HEK293 (cell line): ENCODE data around the gene NSG1.

Source experiments
- CTCF ChIA-PET: fragments of 350-600 bp; formaldehyde crosslinking; extraction: SDS; loops from one replicate; lab custom pipeline; 2021; ENCODE audit warnings: antibody characterized with exemption; lab: Yijun Ruan, JAX
- POLR2A ChIA-PET: fragments of 300-600 bp; formaldehyde crosslinking; extraction: SDS; loops from one replicate; lab custom pipeline; 2020; ENCODE audit warnings: antibody characterized with exemption, inconsistent platforms; lab: Yijun Ruan, JAX
- H3K27ac ChIP-seq: fragments of 200-500 bp; sonication (Bioruptor generic); 2 replicates; pipeline ENCODE4 v1.5.1; 2014; ENCODE audit warnings: low read depth, low read length, control low read depth, inconsistent platforms; ENCODE audit errors: extremely low read depth
- H3K36me3 ChIP-seq, 2 experiments: fragments of 200-500 bp in 1 of 2; sonication (Bioruptor generic) in 1 of 2; 1 replicate in 1 of 2; 2 replicates in 1 of 2; pipeline ENCODE4 v1.5.1; 2014 to 2017; ENCODE audit warnings: inconsistent platforms in 2 of 2, low read length in 2 of 2; ENCODE audit not compliant: control insufficient read depth in 2 of 2, insufficient read depth in 1 of 2
- H3K4me1 ChIP-seq: fragments of 200-500 bp; sonication (Bioruptor generic); 2 replicates; pipeline ENCODE4 v1.5.1; 2014; ENCODE audit warnings: mild to moderate bottlenecking, low read length, inconsistent platforms; ENCODE audit not compliant: control insufficient read depth, insufficient read depth
- H3K4me3 ChIP-seq: 2 replicates; pipeline ENCODE4 v1.5.1; 2011; ENCODE audit warnings: low read depth, mild to moderate bottlenecking, control low read depth, low read length, moderate library complexity
- H3K9me3 ChIP-seq: fragments of 200-500 bp; sonication (Bioruptor generic); 2 replicates; pipeline ENCODE4 v1.5.1; 2014; ENCODE audit warnings: low read depth, low read length, inconsistent platforms; ENCODE audit not compliant: control insufficient read depth, insufficient read depth
- KLF1 ChIP-seq: fragments of 450-650 bp; formaldehyde crosslinking; IDR thresholded peaks from 2 replicates; pipeline ENCODE4 v1.5.1; 2016; ENCODE audit warnings: missing biosample characterization, missing genetic modification characterization
- KLF10 ChIP-seq: fragments of 450-650 bp; IDR thresholded peaks from 2 replicates; pipeline ENCODE4 v1.5.1; 2018; ENCODE audit warnings: missing biosample characterization, mild to moderate bottlenecking, missing genetic modification characterization
- RBAK ChIP-seq: fragments of 450-650 bp; formaldehyde crosslinking; IDR thresholded peaks from 2 replicates; pipeline ENCODE4 v1.5.1; 2016; ENCODE audit warnings: missing biosample characterization, missing genetic modification characterization
- SCRT1 ChIP-seq: fragments of 450-650 bp; formaldehyde crosslinking; IDR thresholded peaks from 2 replicates; pipeline ENCODE4 v1.5.1; 2016; ENCODE audit warnings: missing biosample characterization, missing genetic modification characterization, borderline replicate concordance
- SCRT2 ChIP-seq: fragments of 450-650 bp; formaldehyde crosslinking; IDR thresholded peaks from 2 replicates; pipeline ENCODE4 v1.5.1; 2016; ENCODE audit warnings: missing biosample characterization, missing genetic modification characterization
- YY1 ChIP-seq: fragments of 450-650 bp; formaldehyde crosslinking; IDR thresholded peaks from 2 replicates; pipeline ENCODE4 v1.5.1; 2018; ENCODE audit warnings: missing biosample characterization, missing genetic modification characterization
- ZBTB20 ChIP-seq: fragments of 450-650 bp; formaldehyde crosslinking; IDR thresholded peaks from 2 replicates; pipeline ENCODE4 v1.5.1; 2016; ENCODE audit warnings: missing biosample characterization, missing genetic modification characterization
- ZBTB48 ChIP-seq: fragments of 450-650 bp; formaldehyde crosslinking; IDR thresholded peaks from 2 replicates; pipeline ENCODE4 v1.5.1; 2016; ENCODE audit warnings: missing biosample characterization, missing genetic modification characterization
- ZEB2 ChIP-seq: fragments of 450-650 bp; formaldehyde crosslinking; IDR thresholded peaks from 2 replicates; pipeline ENCODE4 v1.5.1; 2016; ENCODE audit warnings: missing biosample characterization, missing genetic modification characterization
- ZNF2 ChIP-seq: fragments of 450-650 bp; formaldehyde crosslinking; IDR thresholded peaks from 2 replicates; pipeline ENCODE4 v1.5.1; 2016; ENCODE audit warnings: missing biosample characterization, missing genetic modification characterization
- ZNF239 ChIP-seq: fragments of 450-650 bp; formaldehyde crosslinking; IDR thresholded peaks from 2 replicates; pipeline ENCODE4 v1.5.1; 2016; ENCODE audit warnings: missing biosample characterization, missing genetic modification characterization
- ZNF266 ChIP-seq: fragments of 450-650 bp; formaldehyde crosslinking; IDR thresholded peaks from 2 replicates; pipeline ENCODE4 v1.5.1; 2016; ENCODE audit warnings: missing biosample characterization, missing genetic modification characterization, low read depth
- ZNF501 ChIP-seq: fragments of 450-650 bp; formaldehyde crosslinking; IDR thresholded peaks from 2 replicates; pipeline ENCODE4 v1.5.1; 2016; ENCODE audit warnings: missing biosample characterization, missing genetic modification characterization
- ZNF560 ChIP-seq: fragments of 450-650 bp; formaldehyde crosslinking; IDR thresholded peaks from 2 replicates; pipeline ENCODE4 v1.5.1; 2017; ENCODE audit warnings: missing biosample characterization, missing genetic modification characterization, borderline replicate concordance
- ZNF600 ChIP-seq: fragments of 450-650 bp; formaldehyde crosslinking; IDR thresholded peaks from 2 replicates; pipeline ENCODE4 v1.5.1; 2016; ENCODE audit warnings: missing biosample characterization, missing genetic modification characterization
- ZNF658 ChIP-seq: fragments of 450-650 bp; formaldehyde crosslinking; IDR thresholded peaks from 2 replicates; pipeline ENCODE4; 2016; ENCODE audit warnings: missing biosample characterization, missing genetic modification characterization
- ZNF670 ChIP-seq: fragments of 450-650 bp; formaldehyde crosslinking; IDR thresholded peaks from 2 replicates; pipeline ENCODE4 v1.5.1; 2016; ENCODE audit warnings: missing biosample characterization, missing genetic modification characterization, low read depth
- ZNF777 ChIP-seq: fragments of 450-650 bp; formaldehyde crosslinking; IDR thresholded peaks from 2 replicates; pipeline ENCODE4 v1.5.1; 2017; ENCODE audit warnings: missing biosample characterization, missing genetic modification characterization, borderline replicate concordance
- ZNF843 ChIP-seq: fragments of 450-650 bp; formaldehyde crosslinking; IDR thresholded peaks from 2 replicates; pipeline ENCODE4 v1.5.1; 2016; ENCODE audit warnings: missing biosample characterization, missing genetic modification characterization
- ZSCAN18 ChIP-seq: fragments of 450-650 bp; formaldehyde crosslinking; IDR thresholded peaks from 2 replicates; pipeline ENCODE4 v1.5.1; 2016; ENCODE audit warnings: missing biosample characterization, missing genetic modification characterization
- TF ChIP-seq, protein P1 (sequence below): fragments of 450-650 bp; formaldehyde crosslinking; IDR thresholded peaks from 2 replicates; pipeline ENCODE4 v1.5.1; 2016; ENCODE audit warnings: missing biosample characterization, missing genetic modification characterization
- TF ChIP-seq, protein P2 (sequence below): fragments of 450-650 bp; formaldehyde crosslinking; IDR thresholded peaks from 2 replicates; pipeline ENCODE4 v1.5.1; 2016; ENCODE audit warnings: missing biosample characterization, missing genetic modification characterization
- TF ChIP-seq, protein P3 (sequence below): fragments of 450-650 bp; formaldehyde crosslinking; conservative IDR thresholded peaks from 2 replicates; pipeline ENCODE4 v1.5.1; 2016; ENCODE audit warnings: low read depth, missing biosample characterization, missing genetic modification characterization
- TF ChIP-seq, protein P4 (sequence below): fragments of 450-650 bp; formaldehyde crosslinking; IDR thresholded peaks from 2 replicates; pipeline ENCODE4 v1.5.1; 2016; ENCODE audit warnings: missing biosample characterization, missing genetic modification characterization

Gene NSG1

GRCh38 chr4:4457803-4458553 lies 71.1 kb downstream of the NSG1 start:
- CTCF ChIA-PET: interaction anchor here (0.6 kb wide), 1 partner anchor 1540 kb away, joined by 3 read pairs; no protein-coding TSS in a partner anchor
- Histone ChIP-seq H3K9me3 (no peaks in the 10 kb centered on the region), H3K4me1 (peaks cover 8% of the 10 kb centered on the region), H3K36me3 (peaks cover 0 to 62% of the 10 kb centered on the region in 2 experiments; a peak in 1 of 3 replicates), H3K4me3 (no peak overlapping the region), H3K27ac (no peak overlapping the region)
- TF ChIP-seq RBAK (tag by site-specific recombination): no peak
- POLR2A ChIA-PET: no interaction called here

DNA sequence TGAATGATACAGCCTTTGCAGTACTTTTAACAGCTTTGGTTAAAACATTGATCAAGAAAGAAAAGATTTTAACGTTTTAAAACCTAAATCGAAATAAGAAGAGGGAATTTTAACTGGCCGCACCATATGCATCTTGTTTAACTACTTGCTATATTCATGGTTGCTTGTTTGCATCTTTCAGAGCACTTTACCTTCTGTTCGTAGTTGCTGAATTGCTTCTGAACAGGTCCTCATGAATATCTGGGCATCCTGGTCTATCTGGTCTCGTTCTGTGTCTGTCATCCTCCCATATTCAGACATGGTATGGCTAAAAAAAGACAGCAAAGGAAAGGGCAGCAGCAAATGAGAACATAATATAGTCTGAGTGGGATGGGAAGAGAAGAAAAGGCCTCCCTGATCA lies 72.3 kb downstream of the NSG1 start:
- ChIA-PET POLR2A (no interaction called here), CTCF (interaction anchor here (0.6 kb wide), 1 partner anchor 102 kb away, joined by 3 read pairs; no protein-coding TSS in a partner anchor)
- Histone ChIP-seq H3K36me3 (peaks cover 0 to 53% of the 10 kb centered on the region in 2 experiments; a peak in 1 of 3 replicates), H3K27ac (no peak overlapping the region), H3K4me3 (no peak overlapping the region), H3K9me3 (no peaks in the 10 kb centered on the region), H3K4me1 (peaks cover 8% of the 10 kb centered on the region)
- no peak for TF ChIP-seq ZSCAN18 (tag by site-specific recombination)
- no peak for TF ChIP-seq ZNF560
- no peak for TF ChIP-seq ZNF266
- no peak for TF ChIP-seq ZNF670
- TF ChIP-seq ZBTB48 (tag by site-specific recombination): no peak
- no peak for TF ChIP-seq ZNF239 (tag by site-specific recombination)
- TF ChIP-seq ZNF658 (tag by site-specific recombination): no peak
- TF ChIP-seq KLF1: no peak
- TF ChIP-seq, protein P1, sequence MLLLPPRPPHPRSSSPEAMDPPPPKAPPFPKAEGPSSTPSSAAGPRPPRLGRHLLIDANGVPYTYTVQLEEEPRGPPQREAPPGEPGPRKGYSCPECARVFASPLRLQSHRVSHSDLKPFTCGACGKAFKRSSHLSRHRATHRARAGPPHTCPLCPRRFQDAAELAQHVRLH (tag by site-specific recombination): no peak
- TF ChIP-seq ZNF501: no peak
- no peak for TF ChIP-seq ZNF2
- TF ChIP-seq, protein P2, sequence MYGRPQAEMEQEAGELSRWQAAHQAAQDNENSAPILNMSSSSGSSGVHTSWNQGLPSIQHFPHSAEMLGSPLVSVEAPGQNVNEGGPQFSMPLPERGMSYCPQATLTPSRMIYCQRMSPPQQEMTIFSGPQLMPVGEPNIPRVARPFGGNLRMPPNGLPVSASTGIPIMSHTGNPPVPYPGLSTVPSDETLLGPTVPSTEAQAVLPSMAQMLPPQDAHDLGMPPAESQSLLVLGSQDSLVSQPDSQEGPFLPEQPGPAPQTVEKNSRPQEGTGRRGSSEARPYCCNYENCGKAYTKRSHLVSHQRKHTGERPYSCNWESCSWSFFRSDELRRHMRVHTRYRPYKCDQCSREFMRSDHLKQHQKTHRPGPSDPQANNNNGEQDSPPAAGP (tag by site-specific recombination): no peak
- no peak for TF ChIP-seq ZEB2 (tag by site-specific recombination)
- no peak for TF ChIP-seq ZNF843 (tag by site-specific recombination)
- no peak for TF ChIP-seq SCRT2 (tag by site-specific recombination)
- no peak for TF ChIP-seq YY1 (tag by site-specific recombination)
- no peak for TF ChIP-seq ZNF600 (tag by site-specific recombination)

DNA sequence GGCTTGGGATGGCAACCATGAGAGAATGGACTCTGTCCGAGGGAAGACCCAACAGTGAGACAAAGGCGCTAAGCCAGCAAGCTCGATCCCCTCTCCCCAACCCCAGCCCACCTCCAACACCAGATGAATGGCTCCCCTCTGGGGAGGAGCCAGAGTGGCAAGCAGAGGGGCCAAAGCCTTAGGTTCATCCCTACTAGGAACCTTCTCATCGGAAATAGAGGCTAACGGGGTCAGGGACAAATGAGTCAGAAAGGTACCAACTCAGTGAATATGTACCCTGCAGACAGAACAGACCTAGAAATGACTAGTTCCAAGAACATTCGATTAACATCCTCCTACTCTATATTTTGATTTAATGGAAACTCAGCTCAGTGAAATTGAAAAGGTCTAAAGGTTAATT lies 73.9 kb downstream of the NSG1 start:
- no peak overlapping the region for H3K4me3 ChIP-seq
- ChIA-PET CTCF (no interaction called here), POLR2A (no interaction called here)
- H3K4me1 ChIP-seq: peaks cover 8% of the 10 kb centered on the region
- H3K36me3 ChIP-seq: peaks cover 0 to 46% of the 10 kb centered on the region in 2 experiments; a peak in 1 of 3 replicates
- H3K27ac ChIP-seq: no peak overlapping the region
- H3K9me3 ChIP-seq: no peaks in the 10 kb centered on the region
- TF ChIP-seq KLF10 (no peak), SCRT1 (tag by site-specific recombination) (no peak), ZNF777 (no peak), ZBTB20 (tag by site-specific recombination) (no peak)
- TF ChIP-seq, protein P3, sequence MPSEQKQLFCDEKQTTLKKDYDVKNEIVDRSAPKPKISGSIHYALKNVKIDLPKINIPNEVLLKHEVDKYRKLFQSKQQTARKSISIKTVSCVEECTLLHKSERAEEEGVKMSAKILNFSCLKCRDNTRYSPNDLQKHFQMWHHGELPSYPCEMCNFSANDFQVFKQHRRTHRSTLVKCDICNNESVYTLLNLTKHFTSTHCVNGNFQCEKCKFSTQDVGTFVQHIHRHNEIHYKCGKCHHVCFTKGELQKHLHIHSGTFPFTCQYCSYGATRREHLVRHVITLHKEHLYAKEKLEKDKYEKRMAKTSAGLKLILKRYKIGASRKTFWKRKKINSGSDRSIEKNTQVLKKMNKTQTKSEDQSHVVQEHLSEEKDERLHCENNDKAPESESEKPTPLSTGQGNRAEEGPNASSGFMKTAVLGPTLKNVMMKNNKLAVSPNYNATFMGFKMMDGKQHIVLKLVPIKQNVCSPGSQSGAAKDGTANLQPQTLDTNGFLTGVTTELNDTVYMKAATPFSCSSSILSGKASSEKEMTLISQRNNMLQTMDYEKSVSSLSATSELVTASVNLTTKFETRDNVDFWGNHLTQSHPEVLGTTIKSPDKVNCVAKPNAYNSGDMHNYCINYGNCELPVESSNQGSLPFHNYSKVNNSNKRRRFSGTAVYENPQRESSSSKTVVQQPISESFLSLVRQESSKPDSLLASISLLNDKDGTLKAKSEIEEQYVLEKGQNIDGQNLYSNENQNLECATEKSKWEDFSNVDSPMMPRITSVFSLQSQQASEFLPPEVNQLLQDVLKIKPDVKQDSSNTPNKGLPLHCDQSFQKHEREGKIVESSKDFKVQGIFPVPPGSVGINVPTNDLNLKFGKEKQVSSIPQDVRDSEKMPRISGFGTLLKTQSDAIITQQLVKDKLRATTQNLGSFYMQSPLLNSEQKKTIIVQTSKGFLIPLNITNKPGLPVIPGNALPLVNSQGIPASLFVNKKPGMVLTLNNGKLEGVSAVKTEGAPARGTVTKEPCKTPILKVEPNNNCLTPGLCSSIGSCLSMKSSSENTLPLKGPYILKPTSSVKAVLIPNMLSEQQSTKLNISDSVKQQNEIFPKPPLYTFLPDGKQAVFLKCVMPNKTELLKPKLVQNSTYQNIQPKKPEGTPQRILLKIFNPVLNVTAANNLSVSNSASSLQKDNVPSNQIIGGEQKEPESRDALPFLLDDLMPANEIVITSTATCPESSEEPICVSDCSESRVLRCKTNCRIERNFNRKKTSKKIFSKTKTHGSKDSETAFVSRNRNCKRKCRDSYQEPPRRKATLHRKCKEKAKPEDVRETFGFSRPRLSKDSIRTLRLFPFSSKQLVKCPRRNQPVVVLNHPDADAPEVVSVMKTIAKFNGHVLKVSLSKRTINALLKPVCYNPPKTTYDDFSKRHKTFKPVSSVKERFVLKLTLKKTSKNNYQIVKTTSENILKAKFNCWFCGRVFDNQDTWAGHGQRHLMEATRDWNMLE (tag by site-specific recombination): no peak
- TF ChIP-seq, protein P4, sequence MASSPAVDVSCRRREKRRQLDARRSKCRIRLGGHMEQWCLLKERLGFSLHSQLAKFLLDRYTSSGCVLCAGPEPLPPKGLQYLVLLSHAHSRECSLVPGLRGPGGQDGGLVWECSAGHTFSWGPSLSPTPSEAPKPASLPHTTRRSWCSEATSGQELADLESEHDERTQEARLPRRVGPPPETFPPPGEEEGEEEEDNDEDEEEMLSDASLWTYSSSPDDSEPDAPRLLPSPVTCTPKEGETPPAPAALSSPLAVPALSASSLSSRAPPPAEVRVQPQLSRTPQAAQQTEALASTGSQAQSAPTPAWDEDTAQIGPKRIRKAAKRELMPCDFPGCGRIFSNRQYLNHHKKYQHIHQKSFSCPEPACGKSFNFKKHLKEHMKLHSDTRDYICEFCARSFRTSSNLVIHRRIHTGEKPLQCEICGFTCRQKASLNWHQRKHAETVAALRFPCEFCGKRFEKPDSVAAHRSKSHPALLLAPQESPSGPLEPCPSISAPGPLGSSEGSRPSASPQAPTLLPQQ (tag by site-specific recombination): no peak
